HUDEP-2 (cell line): ENCODE data around the gene ZGRF1.
"Not testable (repeated sequence)": the region's sequence is repeated elsewhere in the genome, so short reads cannot be mapped to it uniquely, and the experiment has no call there.

Experiments
- DNase-seq, 76 experiments: peaks; one replicate each; lab custom pipeline; 2025; ENCODE audit not compliant: unreplicated experiment in 76 of 76; lab: John Stamatoyannopoulos, UW

Gene ZGRF1

GRCh38 chr4:112562254-112562879 lies 74.3 kb downstream of the ZGRF1 start:
- no peak for DNase-seq

GRCh38 chr4:112560084-112560483 lies 76.6 kb downstream of the ZGRF1 start:
- DNase-seq = no peak

GRCh38 chr4:112559053-112559452 lies 77.7 kb downstream of the ZGRF1 start:
- DNase-seq = no peak

- no peak for DNase-seq
These were observed 78.9 kb downstream of the ZGRF1 start for GRCh38 chr4:112557676-112558411.

- DNase-seq = not testable (repeated sequence)
These were observed 82.4 kb downstream of the ZGRF1 start for GRCh38 chr4:112554271-112554670.

- DNase-seq = no peak
These were observed 84.0 kb downstream of the ZGRF1 start for GRCh38 chr4:112552668-112553067.

- no peak for DNase-seq
These were observed 86.0 kb downstream of the ZGRF1 start for GRCh38 chr4:112550728-112551127.

GRCh38 chr4:112546476-112546875 lies 90.2 kb downstream of the ZGRF1 start:
- no peak for DNase-seq

- no peak for DNase-seq
These were observed 91.4 kb downstream of the ZGRF1 start for GRCh38 chr4:112545346-112545745.

- DNase-seq = no peak
These were observed 96.0 kb downstream of the ZGRF1 start for GRCh38 chr4:112540695-112541094.

- DNase-seq = no peak
These were observed 100.6 kb downstream of the ZGRF1 start for GRCh38 chr4:112536123-112536522.

- no peak for DNase-seq
These were observed 104.4 kb downstream of the ZGRF1 start for GRCh38 chr4:112532267-112532666.

- no peak for DNase-seq
These were observed 105.6 kb downstream of the ZGRF1 start for GRCh38 chr4:112531146-112531545.

- no peak for DNase-seq
These were observed 110.6 kb downstream of the ZGRF1 start for GRCh38 chr4:112526061-112526460.

GRCh38 chr4:112523764-112524505 lies 112.8 kb downstream of the ZGRF1 start:
- DNase-seq = peak in 49 of 76 experiments; percentile 1 to 64 (median 24)

- DNase-seq = peak in 30 of 76 experiments; percentile 0 to 54 (median 15)
These were observed 113.5 kb downstream of the ZGRF1 start for GRCh38 chr4:112523008-112523721.

- DNase-seq = not testable (repeated sequence)
These were observed 114.3 kb downstream of the ZGRF1 start for GRCh38 chr4:112522431-112522830.

- no peak for DNase-seq
These were observed 115.3 kb downstream of the ZGRF1 start for GRCh38 chr4:112521123-112522023.

GRCh38 chr4:112520598-112521122 lies 116.0 kb downstream of the ZGRF1 start:
- no peak for DNase-seq
